Prostate gland (tissue), 2 donors: Measurements from ENCODE around the gene MAD1L1. TPM values are rescaled to one million over a fixed set of nuclear protein-coding genes. Genes with fewer than 3 reads are reported as not detected.

Experiments
- DNase-seq: peaks from one replicate; pipeline ENCODE4 v3.0.0-alpha.2; 2019; ENCODE audit warnings: low spot score
- H3K27ac ChIP-seq, 2 donors: fragments of 200-600 bp; sonication (generic); 2 replicates each; pipeline ENCODE4 v1.5.1; 2017 to 2019
- H3K27me3 ChIP-seq: fragments of 200-600 bp; sonication (generic); replicated peaks from 2 replicates; pipeline ENCODE4 v1.5.1; 2019; ENCODE audit not compliant: insufficient read depth
- H3K36me3 ChIP-seq, 2 donors: fragments of 200-600 bp; sonication (generic); 1 replicate in 1 of 2; 2 replicates in 1 of 2; pipeline versions ENCODE4 v1.5.1 to v1.8.1; 2017 to 2019
- H3K4me1 ChIP-seq: fragments of 200-600 bp; sonication (generic); replicated peaks from 2 replicates; pipeline ENCODE4 v1.5.1; 2019
- H3K4me3 ChIP-seq, 2 donors: fragments of 200-600 bp; sonication (generic); 2 replicates each; pipeline ENCODE4 v1.5.1; 2017 to 2019
- H3K9me3 ChIP-seq: fragments of 200-600 bp; sonication (generic); 2 replicates; pipeline ENCODE4 v1.5.1; 2017
- CTCF ChIP-seq, 4 experiments: fragments of 200-600 bp in 2 of 4; fragments of 450-650 bp in 2 of 4; sonication (generic) in 2 of 4; IDR thresholded peaks; 1 replicate in 3 of 4; 2 replicates in 1 of 4; pipeline ENCODE4 v1.5.1; 2016 to 2019; ENCODE audit warnings: antibody characterized with exemption in 4 of 4, mild to moderate bottlenecking in 2 of 4, moderate library complexity in 2 of 4
- POLR2A ChIP-seq: fragments of 450-650 bp; IDR thresholded peaks from one replicate; pipeline ENCODE4 v1.6.1; 2016; ENCODE audit warnings: antibody characterized with exemption, mild to moderate bottlenecking
- POLR2AphosphoS5 ChIP-seq: sonication (generic); formaldehyde crosslinking; IDR thresholded peaks from one replicate; pipeline ENCODE4 v1.6.1; 2017; ENCODE audit warnings: antibody characterized with exemption
- WGBS: methylation state at CpG from one replicate; pipeline ENCODE4 v1.1.5; 2018; 5-methylcytosine and 5-hydroxymethylcytosine counted together
- intact Hi-C: fragments of 100-400 bp; cut with DNase I; formaldehyde crosslinking; loops from one replicate; pipeline ENCODE4 v1.14.2; 2022
- total RNA-seq, 2 donors: library from RNA; depleted of rRNA; stranded (reverse); fragments of >200 nt; gene quantifications; one replicate each; pipeline ENCODE4 v1.1.0, GENCODE V29; 2016

The MAD1L1 gene
- total RNA-seq, 2 donors from 2014 or later = 79.3 to 91.9 TPM

DNA sequence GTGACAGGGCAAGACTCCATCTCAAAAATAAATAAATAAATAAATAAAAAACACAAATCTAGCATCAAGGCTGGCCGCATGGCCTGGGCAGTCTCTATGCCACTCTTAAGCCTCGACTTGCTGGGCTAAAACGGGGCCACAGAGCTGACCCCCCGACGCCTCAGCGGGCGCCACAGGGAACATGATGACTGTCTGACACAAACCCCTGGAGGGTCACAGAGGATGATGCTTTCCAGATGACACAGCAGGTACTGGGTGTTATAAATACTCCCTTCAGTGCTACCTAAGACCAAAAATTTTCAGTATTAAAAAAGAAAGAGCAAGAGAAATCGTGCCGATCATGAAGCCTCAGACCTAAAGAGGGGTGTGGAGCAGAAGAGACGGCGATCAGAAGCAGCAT lies 176.8 kb downstream of the MAD1L1 start:
- H3K27ac ChIP-seq = no peak overlapping the region
- H3K9me3 ChIP-seq = no peaks in the 10 kb centered on the region
- DNase-seq = no peak
- H3K36me3 ChIP-seq = no peaks in the 10 kb centered on the region
- H3K27me3 ChIP-seq = no peaks in the 10 kb centered on the region
- H3K4me1 ChIP-seq = no peaks in the 10 kb centered on the region
- no peak for TF ChIP-seq POLR2A
- no peak for TF ChIP-seq POLR2AphosphoS5
- no peak for TF ChIP-seq CTCF (IDR thresholded peaks at IDR 0.05)
- intact Hi-C loops = no loop called here
- no peak overlapping the region for H3K4me3 ChIP-seq
- WGBS = 96% methylated on average over 11 of the region's 11 CpGs

DNA sequence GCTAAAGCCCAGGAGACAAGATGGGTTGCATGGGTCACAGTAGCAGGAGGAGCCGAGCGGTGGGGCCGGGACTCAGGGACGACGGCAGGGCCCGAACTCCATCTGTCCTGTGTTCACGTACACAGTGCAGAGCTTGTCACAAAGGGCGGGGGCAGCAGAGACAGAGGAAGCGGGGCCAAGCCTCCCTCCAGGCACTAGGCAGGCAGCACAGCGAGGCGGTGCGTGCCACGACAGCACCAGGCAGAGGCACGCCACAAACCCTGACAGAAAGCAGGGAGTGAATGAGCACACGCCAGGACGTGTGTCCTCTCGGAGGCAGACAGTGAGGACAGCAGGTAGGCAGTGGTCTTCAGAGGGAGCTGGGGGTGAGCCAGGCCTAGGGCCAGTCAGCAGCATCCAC lies 177.8 kb downstream of the MAD1L1 start:
- 52% methylated on average over 14 of the region's 17 CpGs for WGBS
- intact Hi-C loops = no loop called here
- DNase-seq = no peak

GRCh38 chr7:2053395-2053794 lies 179.3 kb downstream of the MAD1L1 start:
- TF ChIP-seq POLR2AphosphoS5 = no peak
- TF ChIP-seq POLR2A = no peak
- no peak for TF ChIP-seq CTCF (IDR thresholded peaks at IDR 0.05)

More for the DNA sequence above, 177.8 kb downstream of the MAD1L1 start:
- Histone ChIP-seq H3K9me3 (no peaks in the 10 kb centered on the region), H3K4me3 (no peak overlapping the region), H3K36me3 (no peaks in the 10 kb centered on the region), H3K27ac (no peak overlapping the region), H3K4me1 (no peaks in the 10 kb centered on the region), H3K27me3 (no peaks in the 10 kb centered on the region)
- no peak for TF ChIP-seq POLR2A

DNA sequence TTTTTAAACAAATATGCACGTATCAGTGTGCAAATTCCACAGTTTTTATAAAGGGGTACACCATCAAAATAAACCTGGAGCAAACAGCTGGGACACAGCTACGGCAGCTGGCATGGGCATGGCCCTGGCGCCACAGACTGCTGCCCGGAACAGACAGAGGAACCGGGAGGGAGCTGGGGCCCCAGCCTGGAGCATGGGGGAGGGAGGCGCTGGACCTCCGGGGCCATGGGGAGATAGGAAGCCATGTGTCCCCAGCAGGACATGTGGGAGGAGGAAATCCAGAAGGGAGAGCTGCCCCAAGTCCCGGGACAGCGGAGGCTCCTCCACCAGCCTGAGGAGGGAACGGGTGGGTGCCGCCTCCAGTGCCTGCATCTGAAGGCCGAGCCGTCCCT lies 180.1 kb downstream of the MAD1L1 start:
- intact Hi-C loops = no loop called here
- TF ChIP-seq CTCF (IDR thresholded peaks at IDR 0.05) = no peak
- TF ChIP-seq POLR2AphosphoS5 = no peak
- TF ChIP-seq POLR2A = no peak
- H3K27me3 ChIP-seq = no peaks in the 10 kb centered on the region
- no peaks in the 10 kb centered on the region for H3K4me1 ChIP-seq
- no peaks in the 10 kb centered on the region for H3K36me3 ChIP-seq
- H3K4me3 ChIP-seq = no peak overlapping the region
- no peak overlapping the region for H3K27ac ChIP-seq
- DNase-seq = no peak
- no peaks in the 10 kb centered on the region for H3K9me3 ChIP-seq
- 85% methylated on average over 13 of the region's 13 CpGs for WGBS

More at GRCh38 chr7:2053395-2053794, 179.3 kb downstream of the MAD1L1 start:
- no peaks in the 10 kb centered on the region for H3K9me3 ChIP-seq
- no peak overlapping the region for H3K4me3 ChIP-seq
- H3K27me3 ChIP-seq = no peaks in the 10 kb centered on the region
- H3K27ac ChIP-seq = no peak overlapping the region
- intact Hi-C loops = no loop called here
- 91% methylated on average over 13 of the region's 13 CpGs for WGBS
- H3K36me3 ChIP-seq = no peaks in the 10 kb centered on the region
- H3K4me1 ChIP-seq = no peaks in the 10 kb centered on the region
- no peak for DNase-seq

DNA sequence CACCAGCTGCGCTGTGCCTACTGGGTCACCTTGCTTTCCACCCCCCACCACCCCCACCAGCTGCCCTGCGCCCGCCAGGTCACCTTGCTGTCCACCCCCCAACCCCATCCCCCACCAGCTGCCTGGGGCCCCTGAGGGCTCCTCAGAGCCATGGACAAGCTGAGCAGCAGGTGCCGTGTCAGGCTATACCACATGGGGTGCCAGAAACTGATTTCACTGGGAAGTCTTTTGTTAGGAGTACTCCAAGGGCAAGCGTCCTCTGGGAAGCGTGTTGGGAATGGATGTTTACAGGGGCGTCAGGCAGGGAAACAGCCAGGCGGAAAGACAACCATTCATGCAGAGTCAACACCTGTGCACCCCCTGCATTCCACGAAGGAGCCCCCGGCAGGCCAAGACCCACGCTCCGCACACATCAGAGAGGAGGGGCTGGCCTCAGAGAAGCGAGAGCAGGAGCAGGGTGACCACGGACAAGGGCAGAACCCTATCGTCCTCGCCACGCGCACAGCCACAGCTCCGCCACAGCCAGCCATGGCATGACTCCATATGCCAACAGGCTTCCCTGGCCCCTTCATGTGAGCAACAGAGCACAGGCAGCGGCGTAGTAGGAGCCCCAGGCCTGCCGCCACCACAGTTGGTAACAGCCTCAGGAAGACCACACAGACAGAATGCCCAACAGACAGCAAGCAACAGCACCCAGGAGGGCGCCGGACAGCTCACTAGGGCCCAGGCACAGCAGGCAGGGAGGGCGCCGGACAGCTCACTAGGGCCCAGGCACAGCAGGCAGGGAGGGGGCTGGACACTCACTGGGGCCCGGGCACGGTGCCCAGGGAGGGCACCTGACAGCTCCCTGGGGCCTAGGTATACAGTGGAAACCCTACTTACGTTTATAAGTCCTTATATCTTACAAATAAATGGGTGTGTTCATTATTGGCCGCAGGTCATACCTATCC lies 180.8 kb downstream of the MAD1L1 start:
- no peak for DNase-seq
- Histone ChIP-seq H3K4me3 (no peak overlapping the region), H3K9me3 (no peaks in the 10 kb centered on the region), H3K4me1 (no peaks in the 10 kb centered on the region), H3K27me3 (no peaks in the 10 kb centered on the region), H3K27ac (no peak overlapping the region), H3K36me3 (no peaks in the 10 kb centered on the region)
- TF ChIP-seq POLR2AphosphoS5 (no peak), CTCF (IDR thresholded peaks at IDR 0.05) (no peak), POLR2A (no peak)
- WGBS = 89% methylated on average over 25 of the region's 30 CpGs
- intact Hi-C loops = no loop called here
